Occipital lobe (tissue), 2 donors: ENCODE results near the gene GINS1. TPM values are rescaled to one million over a fixed set of nuclear protein-coding genes. Genes with fewer than 3 reads are reported as not detected.
"Not testable (repeated sequence)": the region's sequence is repeated elsewhere in the genome, so short reads cannot be mapped to it uniquely, and the experiment has no call there.

ENCODE experiments used
- DNase-seq: peaks from one replicate; lab custom pipeline; 2025; lab: John Stamatoyannopoulos, UW
- total RNA-seq: library from RNA; depleted of rRNA; stranded (reverse); fragments of >200 nt; gene quantifications from one replicate; pipeline ENCODE4 v1.2.3, GENCODE V29; 2014

The GINS1 gene
- total RNA-seq, 1 donor from 2014 or later, result 9.7 TPM

DNA sequence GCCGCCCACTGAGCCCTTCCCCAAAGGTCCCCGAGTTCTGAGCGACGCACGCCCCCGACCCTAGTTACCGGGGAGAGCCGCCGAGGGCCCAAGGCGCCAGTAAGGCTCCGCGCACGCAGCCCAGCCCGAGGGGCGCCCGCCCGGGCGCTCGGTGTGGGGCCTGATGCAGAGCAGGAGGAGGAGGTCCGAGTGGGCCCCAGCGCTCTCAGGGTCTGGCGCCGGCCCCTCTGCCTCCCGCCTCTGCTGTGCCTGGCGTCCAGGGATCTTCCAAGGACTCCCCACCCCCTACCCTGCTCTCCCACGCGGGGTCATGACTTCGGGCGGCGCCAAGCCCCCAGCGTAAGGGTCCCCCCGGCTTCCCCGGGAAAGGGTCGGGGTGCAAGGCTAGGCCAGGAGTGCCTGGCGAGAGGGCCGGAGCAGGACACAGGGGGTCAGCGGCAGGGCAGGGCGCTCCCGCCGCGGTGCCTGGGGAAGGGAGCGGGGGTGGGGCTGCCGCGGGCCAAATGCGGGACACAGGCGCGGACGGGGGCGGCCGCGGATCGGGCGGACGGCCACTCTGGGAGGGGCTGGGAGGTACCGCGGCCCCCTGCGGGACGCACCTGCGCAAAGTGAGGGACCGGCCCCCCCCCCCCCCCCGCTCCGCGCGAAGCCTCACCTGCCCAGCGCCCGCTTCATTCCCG is 17.5 kb upstream of the GINS1 start:
- peak; percentile 32 for DNase-seq

DNA sequence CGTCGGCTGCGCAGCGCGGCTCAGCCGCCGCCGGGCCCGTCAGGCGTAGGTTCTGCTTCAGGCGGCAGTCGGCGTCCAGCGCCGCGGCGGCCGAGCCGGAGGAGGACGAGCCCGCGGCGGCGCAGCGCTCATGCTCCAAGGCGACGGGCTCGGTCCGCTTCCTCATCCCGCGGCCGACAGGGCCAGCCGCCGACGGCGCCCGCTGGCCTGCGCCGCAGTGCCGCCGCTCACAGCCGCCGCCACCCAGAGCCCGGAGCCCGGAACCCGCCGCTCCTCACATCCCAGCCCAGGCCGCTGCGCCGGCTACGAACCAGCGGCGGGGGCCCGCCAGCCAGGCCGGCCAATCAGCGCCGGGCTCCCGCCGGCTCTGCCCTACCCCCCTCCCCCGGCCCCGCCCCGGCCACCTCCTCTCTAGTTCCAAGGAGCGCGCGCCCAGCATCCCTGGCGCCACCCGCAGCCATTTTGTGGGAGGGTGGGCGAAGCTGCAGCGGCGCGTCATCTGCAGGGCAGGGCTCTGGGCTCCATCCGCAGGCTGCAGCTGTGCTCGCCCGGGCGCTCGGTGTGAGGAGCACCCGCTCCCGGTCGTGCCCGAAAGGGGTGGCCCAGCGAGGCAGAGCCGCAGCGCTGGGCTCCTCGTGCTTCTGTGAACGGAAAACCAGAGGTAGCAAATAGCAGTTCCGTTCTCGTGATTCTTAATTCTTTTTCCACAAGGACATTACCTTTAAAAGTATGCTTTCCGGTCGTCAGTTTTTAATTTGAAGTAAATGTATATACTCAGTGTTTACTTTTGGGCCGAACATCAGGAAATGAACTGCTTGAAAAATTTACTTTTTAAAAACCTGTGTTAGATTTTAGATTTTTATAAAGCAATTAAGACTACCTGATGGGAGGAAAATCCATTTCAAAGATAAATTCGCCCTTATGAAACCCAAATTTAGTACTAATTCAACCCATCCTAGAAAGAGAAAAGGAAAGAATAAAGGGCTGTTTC is 16.6 kb upstream of the GINS1 start, which contains the start of gene ABHD12:
ABHD12 (minus strand) TSS at position 298 of the 991 bp plus-strand sequence; CDS start at position 166, 132 bp downstream.
- peak; percentile 96 for DNase-seq

DNA sequence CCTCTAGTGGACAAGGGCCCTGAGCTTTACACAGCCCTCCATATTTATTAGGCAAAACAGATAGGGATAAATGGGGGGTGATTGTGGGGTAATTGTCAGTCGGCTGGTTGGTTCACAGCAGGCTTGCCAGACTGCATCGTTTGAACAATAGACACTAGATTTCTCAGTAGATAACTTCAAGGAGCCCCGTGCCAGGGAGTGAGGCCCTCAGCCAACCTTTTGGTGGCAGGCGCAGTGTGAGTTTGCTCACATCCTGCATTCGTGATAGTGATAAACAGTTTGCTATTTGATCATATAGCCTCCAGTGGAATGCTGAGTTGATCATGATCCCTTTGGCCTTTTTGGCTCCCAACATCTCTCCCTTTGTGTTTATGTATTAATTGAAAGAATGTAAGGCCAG is 13.2 kb upstream of the GINS1 start:
- DNase-seq, result no peak

DNA sequence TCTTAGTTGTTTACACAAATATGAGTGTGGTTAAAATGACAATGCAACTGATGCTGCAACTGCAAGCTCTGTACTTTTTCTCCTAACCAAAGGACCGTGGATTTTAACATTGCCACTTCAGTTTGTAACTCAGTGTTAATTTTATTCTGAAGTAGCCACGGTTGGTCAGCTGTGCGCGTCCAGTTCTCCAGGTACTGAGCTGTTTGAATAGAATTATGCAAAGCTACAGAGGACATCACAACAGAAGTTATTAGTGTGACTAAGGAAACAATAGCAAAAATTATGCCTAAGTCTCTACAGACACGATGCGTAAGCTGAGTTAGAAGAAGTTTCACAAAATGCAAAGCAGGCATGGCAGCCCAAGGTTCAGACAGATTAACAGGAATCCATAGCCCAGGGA is 12.5 kb upstream of the GINS1 start:
- DNase-seq, result no peak

DNA sequence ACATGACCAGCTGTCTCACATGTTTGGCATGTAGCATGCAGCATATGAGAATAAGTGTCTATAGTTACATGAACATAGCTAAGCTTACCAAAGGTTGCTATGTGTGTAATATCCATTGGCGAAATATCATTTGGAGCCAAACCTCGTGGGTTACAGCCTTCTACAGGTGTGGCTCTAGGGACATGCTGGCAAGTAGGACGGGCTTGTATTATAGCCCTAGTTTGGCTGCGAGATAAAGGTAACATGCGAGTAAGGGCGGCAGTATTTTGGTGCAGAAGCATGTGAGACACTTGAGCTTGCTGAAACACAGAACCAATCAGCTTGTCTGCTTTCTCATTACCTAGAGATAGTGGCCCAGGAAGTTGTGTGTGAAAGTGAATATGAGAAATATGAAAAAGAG is 10.4 kb upstream of the GINS1 start:
- no peak for DNase-seq

DNA sequence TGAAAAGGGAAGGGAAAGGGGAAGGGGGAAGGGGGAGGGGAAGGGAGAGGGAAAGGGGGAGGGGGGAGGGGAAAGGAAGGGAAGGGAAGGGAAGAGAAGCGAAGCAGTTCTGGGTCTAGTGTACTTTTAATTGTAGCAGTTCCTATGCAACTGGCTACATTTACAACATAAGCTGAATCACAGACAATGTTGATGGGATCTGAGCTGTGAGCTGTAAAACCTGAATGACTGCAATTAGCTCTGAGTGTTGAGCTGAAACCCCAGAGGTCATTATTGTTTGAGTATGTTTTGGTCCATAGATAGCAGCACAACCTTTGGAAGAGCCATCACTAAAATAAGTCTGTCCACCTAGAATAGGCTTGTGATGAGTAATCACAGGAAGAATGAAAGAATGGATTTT is 9.7 kb upstream of the GINS1 start:
- DNase-seq, result no peak

DNA sequence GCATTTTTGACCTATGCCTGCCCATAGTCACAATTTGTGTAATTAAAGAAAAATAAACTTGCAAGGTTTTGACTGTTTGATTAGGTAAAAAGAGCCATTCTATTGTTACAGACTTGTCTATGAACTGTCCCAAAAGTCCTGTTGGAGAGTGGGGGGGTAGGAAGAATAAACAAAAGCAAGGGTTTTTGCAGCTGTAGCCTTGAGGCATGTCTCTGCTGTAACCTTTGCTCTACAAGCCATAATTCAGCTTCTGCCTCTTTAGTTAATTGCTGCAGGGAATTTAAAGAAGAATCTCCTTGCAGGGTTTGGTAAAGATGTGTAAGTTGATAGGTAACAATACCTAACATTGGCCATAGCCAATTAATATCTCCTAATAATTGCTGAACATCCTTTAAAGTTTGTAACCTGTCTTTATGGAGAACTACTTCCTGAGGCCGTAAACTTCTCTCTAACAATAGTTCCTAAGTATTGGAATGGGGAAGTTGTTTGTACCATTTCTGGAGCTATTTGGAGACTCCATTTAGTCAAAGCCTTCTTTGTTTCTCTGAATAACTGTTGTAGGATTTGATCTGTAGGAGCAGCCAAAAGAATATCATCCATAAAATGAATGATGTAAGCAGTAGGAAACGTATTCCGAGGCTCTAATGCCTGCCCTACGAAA is 9.0 kb upstream of the GINS1 start:
- DNase-seq, result no peak

DNA sequence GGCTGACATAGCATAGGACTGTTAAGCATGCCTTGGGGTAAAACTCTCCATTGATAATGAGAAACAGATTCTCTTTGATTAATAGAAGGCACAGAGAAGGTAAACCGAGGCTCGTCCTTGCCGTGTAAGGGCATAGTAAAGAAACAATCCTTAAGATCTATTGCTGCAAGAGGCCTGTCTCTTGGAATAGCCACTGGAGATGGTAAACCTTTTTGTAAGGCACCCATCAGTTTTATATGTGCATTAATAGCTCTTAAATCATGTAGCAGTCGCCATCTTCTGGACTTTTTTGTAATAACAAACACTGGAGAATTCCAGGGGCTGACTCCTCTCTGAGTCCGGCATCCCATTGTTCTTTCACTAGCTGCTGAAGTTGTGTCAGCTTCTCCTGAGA is 8.4 kb upstream of the GINS1 start:
- peak; percentile 11 for DNase-seq

DNA sequence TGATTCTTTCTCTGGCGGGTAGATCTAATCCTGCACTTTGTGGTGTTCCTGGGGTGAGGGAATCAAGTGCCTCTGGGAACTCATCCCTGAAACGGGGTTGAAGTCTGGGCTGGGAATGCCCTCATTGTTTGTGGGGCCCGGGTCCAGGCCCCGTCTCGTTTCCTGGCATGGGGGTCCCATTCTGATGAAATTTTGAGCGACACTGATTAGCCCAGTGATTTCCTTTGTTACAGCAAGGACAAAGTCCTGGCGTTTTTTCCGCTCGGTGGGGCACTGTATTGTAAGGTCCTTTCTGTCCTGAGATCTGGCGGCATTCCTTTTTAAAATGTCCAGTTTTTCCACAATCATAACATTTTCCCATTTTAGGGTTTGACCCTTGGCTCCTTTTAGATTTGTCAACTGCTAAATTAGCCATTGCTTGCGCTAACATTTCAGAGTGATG is 7.2 kb upstream of the GINS1 start:
- DNase-seq, result not testable (repeated sequence)

DNA sequence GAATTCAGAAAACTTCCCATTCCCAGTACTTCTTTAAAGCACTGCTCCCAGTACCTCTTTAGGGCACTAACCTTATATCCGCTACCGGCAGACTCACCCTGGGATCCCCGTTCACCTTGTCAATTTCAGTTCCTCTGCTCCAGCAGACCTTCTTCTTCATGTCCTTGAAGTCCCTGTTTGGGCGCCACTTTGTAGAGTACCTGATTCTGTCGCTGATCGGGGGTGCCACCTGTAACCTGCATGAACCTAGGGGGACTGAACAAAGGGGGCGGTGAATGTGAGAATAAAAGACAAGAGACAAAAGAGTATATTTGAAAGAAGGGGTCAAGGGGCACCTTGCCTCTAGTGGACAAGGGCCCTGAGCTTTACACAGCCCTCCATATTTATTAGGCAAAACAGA is 4.9 kb upstream of the GINS1 start:
- DNase-seq, result no peak

DNA sequence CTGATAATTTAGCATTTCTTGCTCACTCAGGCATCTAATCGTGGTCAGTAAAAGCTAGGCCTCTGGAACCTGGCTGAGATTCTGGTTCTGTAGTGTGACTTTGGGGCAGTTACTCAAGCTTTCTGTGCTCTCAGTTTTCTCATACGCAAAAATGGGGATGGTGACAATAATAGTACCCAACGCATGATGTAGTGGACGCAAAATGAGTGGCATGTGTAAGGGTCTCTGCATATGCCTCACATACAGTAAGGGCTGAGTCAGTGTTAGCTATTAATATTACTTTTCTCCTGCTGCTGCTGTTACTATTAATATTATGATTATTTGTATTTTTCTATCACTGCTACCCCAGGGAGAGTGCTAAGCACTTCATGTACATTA is 686 bp downstream of the GINS1 start:
- no peak for DNase-seq

DNA sequence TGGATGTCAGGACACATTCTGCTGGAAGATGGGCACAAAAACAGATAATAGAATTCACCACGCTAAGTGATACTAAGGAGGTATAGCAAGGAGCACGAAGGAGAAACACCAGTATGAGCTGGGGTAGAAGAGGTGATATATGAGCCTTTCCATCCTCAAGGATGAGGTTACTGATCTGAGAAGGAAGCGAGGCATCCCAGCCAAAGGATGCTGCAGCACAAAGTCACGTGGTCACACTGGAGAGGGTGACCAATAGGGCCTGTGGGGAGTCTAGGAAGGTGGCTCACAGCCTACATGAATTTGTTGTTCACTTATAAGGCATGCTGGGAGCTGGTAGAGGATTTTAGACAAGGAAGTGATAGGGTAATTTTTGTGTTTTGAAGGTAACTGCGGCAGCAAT is 1.4 kb downstream of the GINS1 start:
- DNase-seq, result no peak

DNA sequence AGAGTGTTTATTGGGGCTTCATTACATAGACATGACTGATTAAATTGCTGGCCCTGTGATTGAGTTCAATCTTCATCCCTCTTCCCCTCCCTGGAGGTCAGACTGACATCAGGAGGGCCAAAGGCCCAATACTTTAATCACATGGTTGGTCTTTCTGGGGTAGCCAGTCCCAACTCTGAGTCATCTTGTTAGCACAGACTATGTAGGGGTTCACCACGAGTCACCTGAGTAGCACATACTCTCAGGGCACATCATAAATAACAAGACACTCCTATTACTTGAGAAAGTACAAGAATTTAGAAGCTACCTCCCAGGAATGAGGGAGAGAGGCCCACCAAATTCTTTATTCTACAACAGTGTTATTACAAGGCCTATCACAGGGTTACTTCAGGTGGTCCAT is 11.3 kb downstream of the GINS1 start:
- no peak for DNase-seq

DNA sequence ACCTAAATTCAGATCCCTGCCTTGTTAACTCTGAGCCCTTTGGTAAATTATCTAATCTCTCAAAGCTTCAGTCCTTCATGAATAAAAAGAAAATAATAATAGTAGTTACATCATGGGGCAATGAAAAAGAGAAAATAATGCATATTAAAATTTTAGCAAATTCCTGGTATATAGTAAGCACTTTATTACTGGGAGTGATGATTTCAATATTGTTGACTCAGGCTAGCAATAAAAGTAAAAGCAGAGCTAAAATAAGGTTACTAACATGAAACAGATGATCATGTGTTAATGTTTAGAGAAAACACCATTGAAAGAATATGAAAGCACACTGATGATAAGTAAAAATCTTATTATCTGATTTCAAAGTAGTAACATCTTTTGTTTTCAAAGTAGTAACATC is 13.6 kb downstream of the GINS1 start:
- no peak for DNase-seq

DNA sequence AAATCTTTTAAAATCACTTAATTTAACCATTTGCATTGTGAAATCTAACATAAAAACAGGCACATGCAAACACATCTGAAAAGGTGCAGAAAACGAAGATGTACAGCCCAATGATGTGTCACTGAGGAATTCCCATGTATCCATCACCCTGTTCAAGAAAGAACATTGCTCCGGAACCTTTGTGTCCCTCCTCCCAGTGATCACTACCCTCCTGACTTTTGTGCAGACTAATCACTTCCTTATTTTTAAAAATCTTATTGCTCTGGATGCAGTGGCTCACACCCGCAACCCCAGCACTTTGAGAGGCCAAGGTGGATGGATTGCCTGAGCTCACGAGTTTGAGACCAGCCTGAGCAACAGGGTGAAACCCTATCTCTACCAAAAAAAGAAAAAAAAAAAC is 14.6 kb downstream of the GINS1 start:
- no peak for DNase-seq

DNA sequence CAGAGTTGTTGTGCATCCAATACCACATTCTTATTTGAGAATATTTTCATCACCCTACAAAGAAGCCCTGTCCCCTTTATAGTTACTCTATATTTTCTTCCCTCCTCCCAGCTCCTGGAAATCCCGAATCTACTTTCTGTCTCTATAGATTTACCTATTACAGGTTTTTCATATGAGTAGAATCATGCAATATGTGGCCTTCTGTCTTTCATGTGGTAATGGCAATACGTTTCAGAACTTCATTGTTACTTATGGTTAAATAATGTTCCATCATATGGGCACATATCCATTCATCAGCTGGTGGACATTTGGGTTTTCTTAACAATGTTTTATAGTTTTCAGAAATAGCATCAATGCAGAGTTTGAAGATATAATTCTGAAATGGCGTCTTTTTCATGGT is 17.1 kb downstream of the GINS1 start:
- DNase-seq, result no peak

DNA sequence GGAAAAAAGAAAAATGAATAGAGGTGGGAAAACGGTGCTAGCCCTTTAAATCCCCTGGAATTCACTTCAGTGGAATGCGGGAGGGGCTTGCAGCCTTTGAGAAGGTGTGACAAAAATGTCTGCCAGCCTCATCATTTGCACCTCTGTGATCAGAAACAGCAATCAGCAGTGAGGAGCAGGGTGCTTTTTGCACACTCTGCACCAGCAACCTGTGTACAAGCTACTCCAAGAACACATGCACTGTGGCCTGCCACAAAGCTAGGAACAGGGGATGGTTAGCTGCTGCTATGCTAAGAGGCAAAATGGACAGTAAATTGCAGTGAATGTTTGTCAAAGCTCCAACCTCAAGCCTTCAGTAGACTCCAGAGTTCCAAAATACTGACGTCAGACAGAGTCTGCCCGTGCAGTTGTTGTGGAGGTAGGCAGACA is 29.7 kb downstream of the GINS1 start:
- DNase-seq, result no peak

DNA sequence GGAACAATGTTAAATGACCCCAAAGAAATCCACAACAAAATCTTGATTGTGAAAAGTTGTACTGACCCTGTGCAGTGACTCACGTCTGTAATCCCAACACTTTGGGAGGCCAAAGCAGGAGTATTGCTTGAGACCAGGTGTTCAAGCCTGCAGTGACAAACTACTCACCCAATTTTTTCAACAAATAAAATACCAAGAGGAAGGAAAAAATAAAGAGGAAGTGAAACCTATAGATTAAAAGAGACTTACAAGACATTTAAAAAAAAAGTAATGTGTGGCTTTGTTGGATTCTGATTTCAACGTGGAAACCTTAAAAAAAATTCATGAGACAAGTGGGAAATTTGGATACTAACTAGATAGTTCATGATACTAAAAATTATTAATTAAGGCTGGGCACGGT is 31.9 kb downstream of the GINS1 start:
- DNase-seq, result no peak

DNA sequence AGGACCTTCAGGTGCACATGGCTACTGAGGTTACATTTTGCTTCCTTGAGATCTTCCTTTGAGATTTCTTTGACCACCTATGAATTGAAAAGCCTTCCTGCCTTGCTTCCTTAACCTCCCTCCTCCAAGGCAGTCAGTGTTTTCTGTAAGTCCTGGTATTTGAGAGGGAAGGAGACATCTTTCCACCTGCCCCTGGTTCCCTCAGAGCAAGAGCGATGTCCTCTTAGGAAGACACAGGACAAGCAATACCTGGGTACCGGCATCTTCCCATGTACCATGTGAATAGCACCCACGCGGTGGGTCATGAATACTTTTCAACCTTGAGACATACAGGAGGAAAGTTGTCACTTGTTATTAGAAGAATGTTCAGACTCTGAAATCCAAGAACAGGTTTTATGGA is 37.1 kb downstream of the GINS1 start:
- DNase-seq, result no peak

DNA sequence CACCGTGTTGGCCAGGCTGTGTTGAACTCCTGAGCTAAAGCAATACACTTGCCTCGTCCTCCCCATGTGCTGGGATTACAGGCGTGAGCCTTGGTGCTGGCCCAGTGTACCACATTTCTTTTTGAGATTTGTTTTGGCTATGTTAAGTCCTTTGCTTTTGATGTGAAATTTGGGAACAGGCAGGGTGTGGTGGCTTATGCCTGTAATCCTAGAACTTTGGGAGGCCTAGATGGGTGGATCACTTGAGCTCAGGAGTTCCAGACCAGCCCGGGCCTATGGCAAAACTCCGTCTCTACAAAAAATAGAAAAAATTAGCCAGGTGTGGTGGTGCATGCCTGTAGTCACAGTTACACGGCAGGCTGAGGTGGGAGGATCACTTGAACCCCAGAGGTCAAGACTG is 40.2 kb downstream of the GINS1 start:
- no peak for DNase-seq

DNA sequence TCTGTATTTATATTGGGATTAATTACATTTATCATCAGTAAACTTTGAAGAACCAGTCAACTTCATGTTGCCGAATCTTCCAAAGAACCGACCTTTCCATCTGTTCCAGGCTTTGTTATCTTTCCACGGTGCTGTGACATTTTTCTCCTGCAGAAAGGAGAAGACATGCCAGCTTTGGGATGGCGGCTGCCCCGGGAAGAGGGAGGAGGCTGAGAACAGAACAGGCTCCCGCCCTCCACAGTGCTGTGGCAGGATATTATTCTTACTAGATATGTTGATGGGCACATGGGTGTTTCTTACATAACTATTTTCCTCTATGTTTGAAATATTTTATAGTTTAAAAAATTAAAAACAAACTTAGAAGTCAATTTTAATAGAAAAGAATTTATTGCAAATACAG is 44.9 kb downstream of the GINS1 start:
- no peak for DNase-seq
